ENCODE data around the gene CACNB1.
A peak's percentile ranks its signal among the peaks of the same experiment; 100 is the strongest.

Gene CACNB1

GRCh38 chr17:39164675-39165143 is 32.8 kb downstream of the CACNB1 start:
- DNase-seq (ENCODE audit: low read depth), result peak; percentile 95
- H3K4me3 ChIP-seq (ENCODE audit: low read depth, low read length), result peak overlapping the region; percentile 61
- peak; percentile 93 for TF ChIP-seq CTCF (conservative IDR thresholded peaks at IDR 0.05; ENCODE audit: low read depth, low read length)

GRCh38 chr17:39161962-39162361 is 35.5 kb downstream of the CACNB1 start:
- no peak for DNase-seq (ENCODE audit: low read depth)
- no peak overlapping the region for H3K4me3 ChIP-seq (ENCODE audit: low read depth, low read length)
- TF ChIP-seq CTCF (conservative IDR thresholded peaks at IDR 0.05; ENCODE audit: low read depth, low read length), result no peak

- DNase-seq (ENCODE audit: low read depth), result no peak
- no peak for TF ChIP-seq CTCF (conservative IDR thresholded peaks at IDR 0.05; ENCODE audit: low read depth, low read length)
- no peak overlapping the region for H3K4me3 ChIP-seq (ENCODE audit: low read depth, low read length)
Measured at GRCh38 chr17:39158623-39159022, 38.8 kb downstream of the CACNB1 start.

DNA sequence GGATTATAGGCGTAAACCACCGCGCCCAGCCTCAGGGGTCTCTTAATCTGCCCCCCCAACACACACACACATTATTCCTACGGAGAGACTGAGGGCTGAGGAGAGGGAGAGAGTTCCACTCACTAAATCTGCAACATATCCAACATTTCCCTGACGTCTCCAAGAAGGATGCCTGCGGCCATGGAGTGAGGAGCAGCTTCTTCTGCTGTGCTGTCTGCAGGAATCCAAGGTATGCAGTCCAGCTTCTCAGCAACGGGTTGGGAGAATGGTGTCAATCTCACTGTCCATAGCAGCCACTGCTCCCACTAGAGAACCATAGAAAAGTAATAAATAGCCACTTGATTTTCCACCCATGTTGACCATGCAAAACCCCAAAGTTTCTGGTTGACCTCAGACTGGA is 41.0 kb downstream of the CACNB1 start:
- no peak overlapping the region for H3K4me3 ChIP-seq (ENCODE audit: low read depth, low read length)
- DNase-seq (ENCODE audit: low read depth), result peak; percentile 39
- no peak for TF ChIP-seq CTCF (conservative IDR thresholded peaks at IDR 0.05; ENCODE audit: low read depth, low read length)

DNA sequence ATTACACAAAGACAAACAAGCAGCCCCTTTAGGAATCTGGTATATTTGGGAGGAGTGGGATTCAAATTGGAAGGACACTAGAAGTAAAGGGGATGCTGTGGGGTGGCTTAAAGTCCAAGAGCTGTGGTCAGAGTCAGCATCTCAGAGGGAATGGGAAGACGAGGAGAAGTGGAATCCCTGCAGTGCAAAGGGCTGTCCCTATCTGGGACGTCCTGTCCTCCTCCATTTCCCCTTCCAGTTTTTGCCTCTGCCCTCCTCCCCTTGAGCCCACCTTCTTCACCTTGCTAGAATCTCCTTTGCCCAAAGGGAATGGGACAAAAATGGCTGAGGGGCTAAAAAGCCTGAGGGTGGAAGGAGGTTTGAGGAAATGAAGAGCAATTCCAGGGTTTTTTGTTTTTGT is 41.8 kb downstream of the CACNB1 start:
- no peak for DNase-seq (ENCODE audit: low read depth)
- H3K4me3 ChIP-seq (ENCODE audit: low read depth, low read length), result no peak overlapping the region
- no peak for TF ChIP-seq CTCF (conservative IDR thresholded peaks at IDR 0.05; ENCODE audit: low read depth, low read length)

GRCh38 chr17:39153599-39154051 is 43.8 kb downstream of the CACNB1 start:
- TF ChIP-seq CTCF (conservative IDR thresholded peaks at IDR 0.05; ENCODE audit: low read depth, low read length), result peak; percentile 34
- DNase-seq (ENCODE audit: low read depth), result peak; percentile 92
- H3K4me3 ChIP-seq (ENCODE audit: low read depth, low read length), result peak overlapping the region; percentile 86

All from choroid plexus epithelial cell (primary cell).